ENCODE data around the gene UNKL.
A peak's percentile ranks its signal among the peaks of the same experiment; 100 is the strongest.

The UNKL gene

DNA sequence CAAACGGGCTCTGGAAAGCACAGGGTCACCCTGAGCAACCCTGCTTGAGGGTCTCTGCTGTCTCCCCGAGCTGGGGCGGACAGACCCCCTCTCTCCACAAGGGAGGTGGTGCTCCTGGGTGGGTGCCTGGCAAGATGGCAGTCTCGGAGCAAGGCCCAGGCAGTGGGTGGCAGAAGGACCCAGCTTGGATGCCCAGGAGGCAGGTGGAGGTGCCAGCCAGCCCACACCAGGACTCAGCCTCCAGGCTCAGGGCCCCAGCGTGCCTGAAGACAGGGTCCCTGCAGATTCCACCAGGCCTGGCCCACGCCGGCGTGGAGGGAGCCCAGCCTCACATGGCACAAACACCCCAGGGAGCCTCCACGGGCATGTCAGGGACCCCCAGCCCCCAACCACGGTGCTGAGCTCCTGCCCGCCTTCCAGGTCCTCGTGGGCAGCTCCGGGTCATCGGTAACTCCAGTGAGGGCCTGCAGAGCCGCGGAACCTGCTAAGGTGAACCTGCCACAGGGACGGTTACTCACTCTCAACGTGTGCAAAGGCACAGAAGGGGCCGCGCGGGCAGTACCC lies 20.8 kb downstream of the UNKL start:
- Histone ChIP-seq H3K27ac (ENCODE audit: low read depth, low read length) (no peak overlapping the region), H3K36me3 (ENCODE audit: insufficient read depth, low read length) (peaks cover 62% of the 10 kb centered on the region), H3K4me3 (ENCODE audit: low read depth in 1 of 2, low read length in 2 of 2) (no peak overlapping the region), H3K9me3 (ENCODE audit: low read length) (no peaks in the 10 kb centered on the region), H3K27me3 (ENCODE audit: control insufficient read depth in 1 of 2, insufficient read depth in 2 of 2, low read length in 2 of 2) (no peaks in the 10 kb centered on the region), H3K9ac (ENCODE audit: low read length) (no peak overlapping the region), H3K4me1 (ENCODE audit: insufficient read depth, low read length) (no peaks in the 10 kb centered on the region)

- no peaks in the 10 kb centered on the region for H3K9me3 ChIP-seq (ENCODE audit: low read length)
- no peak overlapping the region for H3K27ac ChIP-seq (ENCODE audit: low read depth, low read length)
Observed at GRCh38 chr16:1392826-1393225, 21.7 kb downstream of the UNKL start.

GRCh38 chr16:1390239-1390779 lies 24.2 kb downstream of the UNKL start:
- Histone ChIP-seq H3K27ac (ENCODE audit: low read depth, low read length) (no peak overlapping the region), H3K36me3 (ENCODE audit: insufficient read depth, low read length) (peaks cover 41% of the 10 kb centered on the region), H3K27me3 (ENCODE audit: control insufficient read depth in 1 of 2, insufficient read depth in 2 of 2, low read length in 2 of 2) (no peaks in the 10 kb centered on the region), H3K4me1 (ENCODE audit: insufficient read depth, low read length) (no peaks in the 10 kb centered on the region), H3K4me3 (ENCODE audit: low read depth in 1 of 2, low read length in 2 of 2) (no peak overlapping the region), H3K9ac (ENCODE audit: low read length) (no peak overlapping the region), H3K9me3 (ENCODE audit: low read length) (no peaks in the 10 kb centered on the region)

More at GRCh38 chr16:1392826-1393225, 21.7 kb downstream of the UNKL start:
- Histone ChIP-seq H3K9ac (ENCODE audit: low read length) (no peak overlapping the region), H3K27me3 (ENCODE audit: control insufficient read depth in 1 of 2, insufficient read depth in 2 of 2, low read length in 2 of 2) (no peaks in the 10 kb centered on the region), H3K4me3 (ENCODE audit: low read depth in 1 of 2, low read length in 2 of 2) (no peak overlapping the region), H3K36me3 (ENCODE audit: insufficient read depth, low read length) (peaks cover 53% of the 10 kb centered on the region), H3K4me1 (ENCODE audit: insufficient read depth, low read length) (no peaks in the 10 kb centered on the region)

DNA sequence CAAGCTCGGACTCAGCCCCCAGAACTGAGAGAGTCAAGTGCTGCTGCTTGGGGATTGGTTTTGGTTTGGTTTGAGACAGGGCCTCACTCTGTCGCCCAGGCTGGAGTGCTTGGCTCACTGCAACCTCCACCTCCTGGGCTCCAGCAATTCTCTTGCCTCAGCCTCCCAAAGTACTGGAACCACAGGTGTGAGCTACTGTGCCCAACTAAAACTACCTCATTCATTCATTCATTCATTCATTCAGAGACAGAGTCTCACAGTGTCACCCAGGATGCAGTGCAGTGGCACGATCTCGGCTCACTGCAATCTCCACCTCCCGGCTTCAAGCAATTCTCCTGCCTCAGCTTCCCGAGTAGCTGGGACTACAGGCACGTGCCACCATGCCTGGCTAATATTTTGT lies 24.7 kb downstream of the UNKL start:
- no peaks in the 10 kb centered on the region for H3K9me3 ChIP-seq (ENCODE audit: low read length)
- no peak overlapping the region for H3K4me3 ChIP-seq (ENCODE audit: low read depth in 1 of 2, low read length in 2 of 2)
- H3K36me3 ChIP-seq (ENCODE audit: insufficient read depth, low read length) = peaks cover 41% of the 10 kb centered on the region
- no peaks in the 10 kb centered on the region for H3K4me1 ChIP-seq (ENCODE audit: insufficient read depth, low read length)
- no peak overlapping the region for H3K9ac ChIP-seq (ENCODE audit: low read length)
- H3K27me3 ChIP-seq (ENCODE audit: control insufficient read depth in 1 of 2, insufficient read depth in 2 of 2, low read length in 2 of 2) = no peaks in the 10 kb centered on the region
- no peak overlapping the region for H3K27ac ChIP-seq (ENCODE audit: low read depth, low read length)

- H3K27me3 ChIP-seq (ENCODE audit: control insufficient read depth in 1 of 2, insufficient read depth in 2 of 2, low read length in 2 of 2) = no peaks in the 10 kb centered on the region
- H3K4me1 ChIP-seq (ENCODE audit: insufficient read depth, low read length) = no peaks in the 10 kb centered on the region
- H3K9me3 ChIP-seq (ENCODE audit: low read length) = no peaks in the 10 kb centered on the region
- no peak overlapping the region for H3K27ac ChIP-seq (ENCODE audit: low read depth, low read length)
- no peak overlapping the region for H3K9ac ChIP-seq (ENCODE audit: low read length)
- H3K4me3 ChIP-seq (ENCODE audit: low read depth in 1 of 2, low read length in 2 of 2) = no peak overlapping the region
- H3K36me3 ChIP-seq (ENCODE audit: insufficient read depth, low read length) = peaks cover 21% of the 10 kb centered on the region
Observed at GRCh38 chr16:1387331-1387730, 27.2 kb downstream of the UNKL start.

GRCh38 chr16:1385232-1385631 lies 29.3 kb downstream of the UNKL start:
- no peak overlapping the region for H3K9ac ChIP-seq (ENCODE audit: low read length)
- H3K9me3 ChIP-seq (ENCODE audit: low read length) = no peaks in the 10 kb centered on the region
- no peak overlapping the region for H3K27ac ChIP-seq (ENCODE audit: low read depth, low read length)
- H3K4me1 ChIP-seq (ENCODE audit: insufficient read depth, low read length) = no peaks in the 10 kb centered on the region
- peaks cover 26% of the 10 kb centered on the region for H3K36me3 ChIP-seq (ENCODE audit: insufficient read depth, low read length)
- no peaks in the 10 kb centered on the region for H3K27me3 ChIP-seq (ENCODE audit: control insufficient read depth in 1 of 2, insufficient read depth in 2 of 2, low read length in 2 of 2)
- no peak overlapping the region for H3K4me3 ChIP-seq (ENCODE audit: low read depth in 1 of 2, low read length in 2 of 2)

DNA sequence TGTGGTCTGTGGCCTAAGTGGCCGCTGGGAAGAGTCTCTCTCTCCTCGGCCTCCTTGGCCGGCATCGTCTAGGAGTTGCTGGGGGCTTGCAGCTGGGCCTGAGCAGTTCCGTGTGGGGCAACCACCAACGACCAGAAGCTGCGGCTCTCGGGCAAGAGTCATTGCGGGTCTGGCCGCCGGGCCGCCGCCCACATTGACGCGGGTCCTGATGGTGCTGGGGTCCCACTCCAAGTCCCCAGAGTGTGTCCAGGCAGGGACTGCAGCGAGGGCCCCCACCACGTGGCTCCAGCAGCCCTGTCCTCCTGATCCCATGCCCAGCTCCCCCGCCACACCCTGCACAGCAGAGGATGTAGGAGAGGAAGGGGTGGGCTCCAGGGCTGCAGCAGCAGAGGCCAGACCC lies 30.9 kb downstream of the UNKL start:
- H3K4me1 ChIP-seq (ENCODE audit: insufficient read depth, low read length) = peaks cover 4% of the 10 kb centered on the region
- H3K9me3 ChIP-seq (ENCODE audit: low read length) = no peaks in the 10 kb centered on the region
- peaks cover 17% of the 10 kb centered on the region for H3K36me3 ChIP-seq (ENCODE audit: insufficient read depth, low read length)
- no peak overlapping the region for H3K27ac ChIP-seq (ENCODE audit: low read depth, low read length)
- H3K27me3 ChIP-seq (ENCODE audit: control insufficient read depth in 1 of 2, insufficient read depth in 2 of 2, low read length in 2 of 2) = no peaks in the 10 kb centered on the region
- H3K4me3 ChIP-seq (ENCODE audit: low read depth in 1 of 2, low read length in 2 of 2) = no peak overlapping the region
- no peak overlapping the region for H3K9ac ChIP-seq (ENCODE audit: low read length)

DNA sequence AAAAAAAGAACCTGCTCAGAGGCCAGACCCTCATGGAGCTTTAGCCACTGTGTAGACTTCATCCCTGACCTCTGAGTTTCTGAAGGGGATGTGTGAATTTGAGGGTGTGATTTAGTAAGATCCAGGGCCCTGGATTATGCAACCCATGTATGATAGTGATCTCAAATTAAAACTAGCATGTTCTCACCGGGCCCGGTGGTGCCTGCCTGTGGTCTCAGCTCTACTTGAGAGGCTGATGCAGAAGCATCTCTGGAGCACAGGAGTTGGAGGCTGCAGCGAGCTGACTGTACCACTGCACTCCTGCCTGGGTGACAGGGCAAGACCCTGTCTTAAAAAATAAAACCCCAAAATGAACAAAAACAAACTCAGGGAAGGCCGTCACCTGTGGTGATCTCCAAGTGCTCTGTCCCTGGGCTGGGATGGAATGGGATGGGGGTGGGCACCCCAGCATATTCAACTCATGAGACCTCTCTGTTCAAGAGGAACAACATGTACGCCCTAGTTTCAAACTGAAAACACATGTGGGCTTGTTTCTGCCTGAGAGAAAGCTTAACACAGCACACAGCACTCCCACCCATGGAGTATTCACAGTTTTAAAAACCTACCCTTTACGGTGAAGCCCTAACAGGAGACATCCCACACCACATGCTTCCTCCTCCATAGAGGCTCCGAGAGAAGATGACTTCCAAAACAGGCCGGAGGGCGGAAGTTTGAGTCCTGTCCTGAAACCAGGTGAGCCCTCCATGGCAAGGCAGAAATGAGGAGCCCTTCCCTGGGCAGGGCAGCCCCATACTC lies 32.7 kb downstream of the UNKL start:
- no peaks in the 10 kb centered on the region for H3K9me3 ChIP-seq (ENCODE audit: low read length)
- H3K4me1 ChIP-seq (ENCODE audit: insufficient read depth, low read length) = peaks cover 12% of the 10 kb centered on the region
- H3K27me3 ChIP-seq (ENCODE audit: control insufficient read depth in 1 of 2, insufficient read depth in 2 of 2, low read length in 2 of 2) = no peaks in the 10 kb centered on the region
- peaks cover 17% of the 10 kb centered on the region for H3K36me3 ChIP-seq (ENCODE audit: insufficient read depth, low read length)
- no peak overlapping the region for H3K4me3 ChIP-seq (ENCODE audit: low read depth in 1 of 2, low read length in 2 of 2)
- H3K9ac ChIP-seq (ENCODE audit: low read length) = no peak overlapping the region
- H3K27ac ChIP-seq (ENCODE audit: low read depth, low read length) = no peak overlapping the region

GRCh38 chr16:1380195-1380594 lies 34.3 kb downstream of the UNKL start:
- Histone ChIP-seq H3K9ac (ENCODE audit: low read length) (no peak overlapping the region), H3K4me3 (ENCODE audit: low read depth in 1 of 2, low read length in 2 of 2) (no peak overlapping the region), H3K4me1 (ENCODE audit: insufficient read depth, low read length) (peaks cover 12% of the 10 kb centered on the region), H3K9me3 (ENCODE audit: low read length) (no peaks in the 10 kb centered on the region), H3K36me3 (ENCODE audit: insufficient read depth, low read length) (peaks cover 23% of the 10 kb centered on the region), H3K27me3 (ENCODE audit: control insufficient read depth in 1 of 2, insufficient read depth in 2 of 2, low read length in 2 of 2) (no peaks in the 10 kb centered on the region), H3K27ac (ENCODE audit: low read depth, low read length) (no peak overlapping the region)

DNA sequence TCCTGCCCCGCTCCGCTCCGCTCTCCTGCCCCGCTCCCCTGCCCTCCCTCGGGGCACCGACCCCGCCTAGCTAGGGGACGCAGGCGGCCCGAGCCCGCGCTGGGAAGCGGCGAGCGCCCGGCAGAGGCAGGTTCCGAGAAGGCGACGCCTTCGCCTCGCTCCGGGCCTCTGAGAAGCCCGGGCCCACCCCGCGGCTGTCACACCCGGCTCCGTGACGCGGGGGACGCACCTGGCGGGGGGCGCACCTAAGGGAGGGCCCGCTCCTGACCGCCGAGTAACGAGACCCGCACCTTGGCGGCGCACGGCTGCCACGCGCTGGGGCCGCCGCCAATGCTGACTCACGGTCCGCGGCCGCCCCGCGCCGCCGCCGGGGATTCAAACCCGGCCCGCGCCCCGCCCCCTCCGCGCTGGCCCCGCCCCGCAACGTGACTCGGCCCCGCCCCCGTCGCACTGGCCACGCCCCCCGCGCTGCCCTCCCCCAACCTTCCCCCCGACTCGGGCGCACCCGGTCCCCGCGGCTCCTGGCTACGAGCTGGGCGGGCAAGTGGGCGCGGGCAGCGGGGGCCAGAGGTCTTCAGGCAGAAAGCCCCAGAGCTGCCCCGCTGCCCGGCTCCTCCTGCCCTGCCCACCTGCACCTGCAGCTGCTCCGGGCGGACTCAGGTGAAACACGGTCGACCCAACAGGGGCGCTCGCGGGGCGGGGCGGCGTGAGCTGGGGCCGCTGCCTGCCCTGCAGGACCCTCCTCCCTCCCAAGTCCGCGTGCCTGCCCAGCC lies 35.0 kb downstream of the UNKL start:
- Histone ChIP-seq H3K9ac (ENCODE audit: low read length) (no peak overlapping the region), H3K4me3 (ENCODE audit: low read depth in 1 of 2, low read length in 2 of 2) (peak overlapping the region; percentile 18 to 61), H3K27ac (ENCODE audit: low read depth, low read length) (no peak overlapping the region), H3K9me3 (ENCODE audit: low read length) (no peaks in the 10 kb centered on the region), H3K36me3 (ENCODE audit: insufficient read depth, low read length) (peaks cover 30% of the 10 kb centered on the region), H3K4me1 (ENCODE audit: insufficient read depth, low read length) (peaks cover 12% of the 10 kb centered on the region), H3K27me3 (ENCODE audit: control insufficient read depth in 1 of 2, insufficient read depth in 2 of 2, low read length in 2 of 2) (no peaks in the 10 kb centered on the region)

DNA sequence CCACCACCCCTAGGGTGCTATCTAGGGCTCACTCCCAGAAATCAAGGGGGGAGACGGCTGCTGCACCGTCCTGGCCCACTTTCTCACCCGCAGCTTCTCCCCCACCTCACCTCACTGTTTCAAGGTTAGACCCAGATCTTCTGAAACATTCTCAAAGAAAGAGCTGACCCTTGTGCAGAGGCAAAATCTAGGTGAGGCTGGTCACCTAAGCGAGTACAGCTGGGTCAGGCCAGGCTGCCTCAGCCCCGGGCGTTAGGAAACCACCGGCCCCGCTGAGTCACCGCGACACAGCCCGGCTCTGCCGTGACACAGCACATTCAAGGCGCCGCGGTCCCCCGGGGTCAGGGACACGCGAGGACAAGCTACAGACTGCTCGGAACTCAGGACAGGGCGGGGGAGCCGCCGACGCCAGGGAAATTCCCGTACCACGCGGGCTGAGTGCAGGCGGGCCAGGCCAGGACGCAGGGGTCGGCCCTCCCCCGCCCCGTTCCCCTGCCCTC lies 35.6 kb downstream of the UNKL start:
- no peak overlapping the region for H3K27ac ChIP-seq (ENCODE audit: low read depth, low read length)
- H3K4me1 ChIP-seq (ENCODE audit: insufficient read depth, low read length) = peaks cover 12% of the 10 kb centered on the region
- no peaks in the 10 kb centered on the region for H3K9me3 ChIP-seq (ENCODE audit: low read length)
- peak overlapping the region; percentile 18 to 61 for H3K4me3 ChIP-seq (ENCODE audit: low read depth in 1 of 2, low read length in 2 of 2)
- H3K36me3 ChIP-seq (ENCODE audit: insufficient read depth, low read length) = peaks cover 30% of the 10 kb centered on the region
- no peak overlapping the region for H3K9ac ChIP-seq (ENCODE audit: low read length)
- H3K27me3 ChIP-seq (ENCODE audit: control insufficient read depth in 1 of 2, insufficient read depth in 2 of 2, low read length in 2 of 2) = no peaks in the 10 kb centered on the region
